ENCODE measurements around the gene FAM184A.

DNA sequence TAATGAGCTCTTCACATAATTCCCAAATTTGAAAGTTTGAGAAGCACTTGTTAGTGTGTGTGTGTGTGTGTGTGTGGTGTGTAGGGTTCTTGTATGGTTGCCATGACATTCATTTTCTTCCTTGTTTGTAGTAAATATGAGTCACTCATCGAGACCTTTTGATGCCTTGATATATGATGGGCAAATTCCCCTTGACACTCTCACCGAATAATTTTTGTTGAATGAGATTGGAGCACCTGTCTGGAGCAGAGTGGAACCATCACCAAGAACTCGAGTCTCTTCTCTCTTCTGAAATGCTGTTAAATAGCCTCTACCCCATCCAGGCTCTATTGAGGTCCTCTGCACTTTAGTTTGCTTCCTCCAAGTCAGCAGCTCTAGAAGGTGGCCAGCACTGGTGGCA is 29.6 kb upstream of the FAM184A start:
- TF ChIP-seq EZH2phosphoT487 (IDR thresholded peaks at IDR 0.05; ENCODE audit: insufficient read depth, low read depth) (no peak), EZH2 (IDR thresholded peaks at IDR 0.05; ENCODE audit: insufficient read depth, poor library complexity, severe bottlenecking) (no peak)

Measured in GM23248 (cell line).